Activated T-helper 2 cell treated with anti-CD3 and anti-CD28 coated beads, Interferon-gamma antibody, Interleukin-2, Interleukin-4, amounts not matched to agents 10 μg/mL and 5 μg/mL and 100 μg/mL, durations not matched to agents 14 hours and 24 hours and 36 hours (primary cell): ENCODE measurements around the gene HSPB1. TPM values are rescaled to one million over a fixed set of nuclear protein-coding genes. Genes with fewer than 3 reads are reported as not detected.
A peak's percentile ranks its signal among the peaks of the same experiment; 100 is the strongest.

ENCODE experiments used
- DNase-seq: peaks from one replicate; pipeline ENCODE4 v3.0.0; 2021; ENCODE audit warnings: low spot score
- H3K27ac Mint-ChIP-seq: one replicate; pipeline ENCODE4 v1.8.0; 2021; ENCODE audit warnings: mixed read lengths
- H3K27me3 Mint-ChIP-seq: one replicate; pipeline ENCODE4 v1.8.0; 2021; ENCODE audit warnings: low read depth, mixed read lengths
- H3K36me3 Mint-ChIP-seq: one replicate; pipeline ENCODE4 v1.8.0; 2021; ENCODE audit warnings: low read depth, mixed read lengths
- H3K4me1 Mint-ChIP-seq: one replicate; pipeline ENCODE4 v1.8.0; 2021; ENCODE audit warnings: low read depth, mixed read lengths
- H3K4me3 Mint-ChIP-seq: one replicate; pipeline ENCODE4 v1.8.0; 2021; ENCODE audit warnings: low read depth, mild to moderate bottlenecking, moderate library complexity, mixed read lengths
- H3K9me3 Mint-ChIP-seq: one replicate; pipeline ENCODE4 v1.8.0; 2021; ENCODE audit warnings: mixed read lengths
- intact Hi-C: fragments of 100-400 bp; cut with micrococcal nuclease; formaldehyde crosslinking; loops from one replicate; pipeline ENCODE4 v1.15.1; 2023
- total RNA-seq: library from RNA; stranded (reverse); gene quantifications from 2 replicates; pipeline ENCODE4 v1.2.3, GENCODE V29; 2022

HSPB1 gene
- total RNA-seq, 1 donor from 2014 or later: 131 TPM

DNA sequence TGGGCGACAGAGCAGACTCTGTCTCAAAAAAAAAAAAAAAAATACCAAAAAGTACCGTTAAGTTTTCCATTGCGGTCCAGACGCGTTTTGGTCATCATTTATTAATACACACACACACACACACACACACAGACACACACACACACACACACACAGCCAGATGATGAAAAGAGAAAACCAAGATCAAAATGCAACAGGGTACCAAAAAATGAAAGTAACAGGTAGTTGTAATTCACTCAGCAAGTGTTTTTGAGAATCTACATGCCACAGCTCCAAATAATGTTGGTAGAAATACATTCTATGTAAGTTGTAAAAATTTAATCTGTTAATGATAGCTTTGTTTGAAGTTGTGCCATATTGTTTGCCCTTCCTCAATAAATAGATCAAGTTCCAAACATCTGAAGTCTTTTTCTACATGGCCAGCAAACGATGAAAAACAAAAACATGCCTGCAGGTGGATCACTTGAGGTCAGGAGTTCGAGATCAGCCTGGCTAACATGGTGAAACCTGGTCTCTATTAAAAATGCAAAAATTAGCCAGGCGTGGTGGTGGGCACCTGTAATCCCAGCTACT, 46.9 kb downstream of the HSPB1 start:
- H3K27ac Mint-ChIP-seq: no peak overlapping the region
- no peak for DNase-seq
- H3K27me3 Mint-ChIP-seq: no peaks in the 10 kb centered on the region
- H3K4me3 Mint-ChIP-seq: no peak overlapping the region
- H3K9me3 Mint-ChIP-seq: no peaks in the 10 kb centered on the region
- peaks cover 73% of the 10 kb centered on the region for H3K36me3 Mint-ChIP-seq
- intact Hi-C loops: no loop called here
- H3K4me1 Mint-ChIP-seq: peaks cover 45% of the 10 kb centered on the region

DNA sequence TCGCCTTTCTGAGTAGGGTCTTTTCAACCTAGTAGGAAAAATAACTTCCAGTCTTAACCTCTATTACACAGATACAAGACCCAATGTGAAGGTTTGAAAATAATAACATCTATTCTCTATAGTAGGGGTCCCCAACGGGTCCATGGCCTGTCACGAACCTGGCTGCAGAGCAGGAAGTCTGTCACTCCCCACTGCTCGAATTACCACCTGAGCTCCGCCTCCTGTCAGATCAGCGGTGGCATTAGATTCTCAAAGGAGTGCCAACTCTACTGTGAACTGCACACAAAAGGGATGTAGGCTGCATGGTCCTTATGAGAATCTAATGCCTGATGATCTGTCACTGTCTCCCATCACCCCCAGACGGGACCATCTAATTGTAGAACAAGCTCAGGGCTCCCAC, 48.9 kb downstream of the HSPB1 start:
- intact Hi-C loops: no loop called here
- H3K27ac Mint-ChIP-seq: peak overlapping the region; percentile 57
- no peaks in the 10 kb centered on the region for H3K9me3 Mint-ChIP-seq
- H3K27me3 Mint-ChIP-seq: no peaks in the 10 kb centered on the region
- peaks cover 55% of the 10 kb centered on the region for H3K4me1 Mint-ChIP-seq
- H3K4me3 Mint-ChIP-seq: no peak overlapping the region
- H3K36me3 Mint-ChIP-seq: peaks cover 76% of the 10 kb centered on the region
- DNase-seq: no peak

DNA sequence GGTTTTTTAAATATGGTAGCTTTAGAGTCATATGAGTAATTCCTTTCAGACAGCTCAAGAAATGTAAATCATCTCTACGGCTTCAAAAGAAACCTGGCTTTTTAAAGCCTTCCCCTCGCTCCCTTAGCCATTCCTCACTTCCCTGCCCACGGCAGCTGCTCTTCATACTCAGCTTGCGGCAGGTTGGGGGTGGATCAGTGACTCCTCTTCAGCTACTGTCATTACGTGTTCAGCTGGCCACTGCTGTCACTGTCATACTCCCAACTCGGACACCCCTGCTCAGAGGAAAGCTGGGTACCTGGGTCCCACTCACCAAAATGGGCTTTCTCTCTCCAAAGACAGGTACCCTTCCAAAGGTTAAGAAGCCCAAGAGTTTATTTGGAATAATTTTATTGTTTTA, 49.7 kb downstream of the HSPB1 start:
- H3K4me3 Mint-ChIP-seq: no peak overlapping the region
- peaks cover 74% of the 10 kb centered on the region for H3K36me3 Mint-ChIP-seq
- no peaks in the 10 kb centered on the region for H3K9me3 Mint-ChIP-seq
- peaks cover 51% of the 10 kb centered on the region for H3K4me1 Mint-ChIP-seq
- no peak for DNase-seq
- H3K27ac Mint-ChIP-seq: no peak overlapping the region
- H3K27me3 Mint-ChIP-seq: no peaks in the 10 kb centered on the region
- intact Hi-C loops: no loop called here

DNA sequence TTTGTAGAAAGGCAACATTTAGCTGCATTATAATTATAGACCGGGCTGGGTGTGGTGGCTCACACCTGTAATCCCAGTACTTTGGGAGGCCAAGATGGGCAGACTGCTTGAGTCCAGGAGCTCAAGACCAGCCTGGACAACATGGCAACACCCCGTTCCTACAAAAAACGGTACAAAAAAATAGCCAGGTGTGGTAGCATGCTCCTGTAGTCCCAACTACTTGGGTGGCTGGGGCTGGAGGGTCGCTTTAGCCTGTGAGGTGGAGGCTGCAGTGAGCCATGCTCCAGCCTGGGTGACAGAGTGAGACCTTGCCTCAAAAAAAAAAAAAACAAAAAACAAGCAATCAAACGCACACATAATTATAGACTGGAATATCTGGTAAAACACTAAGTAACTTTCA, 51.3 kb downstream of the HSPB1 start:
- peaks cover 50% of the 10 kb centered on the region for H3K4me1 Mint-ChIP-seq

More for the DNA sequence above, 51.3 kb downstream of the HSPB1 start:
- H3K4me3 Mint-ChIP-seq: no peak overlapping the region
- no peaks in the 10 kb centered on the region for H3K27me3 Mint-ChIP-seq
- no peak for DNase-seq
- intact Hi-C loops: no loop called here
- peaks cover 75% of the 10 kb centered on the region for H3K36me3 Mint-ChIP-seq
- H3K9me3 Mint-ChIP-seq: no peaks in the 10 kb centered on the region
- H3K27ac Mint-ChIP-seq: no peak overlapping the region

Other genes starting within 250 kb of the HSPB1 start
- 0.11 and 0.23 TPM in 2 replicates for gene SRRM3, start 100.8 kb upstream of the HSPB1 start, total RNA-seq
- 184 and 189 TPM in 2 replicates for gene YWHAG, start 56.3 kb downstream of the HSPB1 start, total RNA-seq
- gene SSC4D, start 107.0 kb downstream of the HSPB1 start, total RNA-seq: 0.71 and 0.78 TPM in 2 replicates
- 8.2 and 10.5 TPM in 2 replicates for gene ZP3, start 122.3 kb downstream of the HSPB1 start, total RNA-seq
- gene DTX2, start 159.0 kb downstream of the HSPB1 start, total RNA-seq: 24.7 and 26.3 TPM in 2 replicates
- gene UPK3B, start 207.9 kb downstream of the HSPB1 start, total RNA-seq: 1.0 and 1.2 TPM in 2 replicates
- gene SPDYE16, start 240.6 kb downstream of the HSPB1 start, total RNA-seq: 0.14 and 0.30 TPM in 2 replicates